GM13976 (cell line): ENCODE results near the gene KIAA1614.

Experiments
- DNase-seq: peaks from one replicate; pipeline ENCODE4 v3.0.0; 2012; ENCODE audit warnings: low spot score
- CTCF ChIP-seq: IDR thresholded peaks from 2 replicates; pipeline ENCODE4 v1.5.1; 2012; ENCODE audit warnings: borderline replicate concordance, mild to moderate bottlenecking; ENCODE audit not compliant: insufficient read depth; ENCODE audit errors: extremely low read depth, missing control alignments, control extremely low read depth
- in situ Hi-C: fragments of 300-500 bp; cut with MboI; formaldehyde crosslinking; loops from one replicate; pipeline ENCODE4 v1.12.0; 2022; ENCODE audit warnings: low sequenced_read_pairs, mixed read lengths, inconsistent platforms; ENCODE audit not compliant: unreplicated experiment

Gene KIAA1614

DNA sequence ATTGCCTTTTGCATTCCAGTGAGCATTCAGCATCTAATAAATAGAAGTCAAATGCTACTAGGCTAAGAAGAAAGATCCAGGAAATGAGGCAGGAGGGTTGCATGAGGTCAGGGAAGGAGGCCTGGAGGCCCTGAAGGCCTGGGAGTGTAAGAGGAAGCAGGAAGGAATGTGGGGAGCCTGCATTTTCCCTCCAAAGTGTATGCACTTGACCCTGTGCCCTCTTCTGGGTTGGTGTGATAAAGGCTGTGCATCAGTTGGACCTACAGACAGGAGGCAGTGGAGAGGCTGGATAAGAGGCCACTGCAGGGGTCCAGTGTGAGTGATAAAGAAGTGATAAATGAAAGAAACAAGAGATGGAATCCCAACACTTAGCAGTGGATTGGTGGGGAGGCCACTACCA is 20.4 kb downstream of the KIAA1614 start:
- no peak for TF ChIP-seq CTCF

DNA sequence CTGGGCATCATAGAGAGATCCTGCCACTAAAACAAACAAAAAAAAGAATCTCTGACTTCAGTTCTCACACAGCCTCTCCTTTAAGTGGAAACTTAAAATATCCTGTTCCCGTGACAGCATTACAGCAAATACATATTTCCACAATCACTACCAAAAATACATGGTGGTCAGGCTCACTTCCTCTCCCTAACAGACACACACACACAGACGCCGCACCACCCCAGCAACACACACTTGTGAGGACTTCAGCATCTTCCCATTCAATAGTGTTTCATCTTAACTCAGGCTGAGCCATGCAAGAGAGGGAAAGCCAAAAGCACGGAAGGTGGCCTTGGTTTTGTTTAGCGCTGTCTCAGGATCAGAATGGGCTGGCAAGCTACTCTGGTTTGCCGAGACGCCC is 21.9 kb downstream of the KIAA1614 start:
- peak; percentile 66 for DNase-seq
- in situ Hi-C loops, result no loop called here

More for the DNA sequence above, 20.4 kb downstream of the KIAA1614 start:
- in situ Hi-C loops, result no loop called here
- no peak for DNase-seq

DNA sequence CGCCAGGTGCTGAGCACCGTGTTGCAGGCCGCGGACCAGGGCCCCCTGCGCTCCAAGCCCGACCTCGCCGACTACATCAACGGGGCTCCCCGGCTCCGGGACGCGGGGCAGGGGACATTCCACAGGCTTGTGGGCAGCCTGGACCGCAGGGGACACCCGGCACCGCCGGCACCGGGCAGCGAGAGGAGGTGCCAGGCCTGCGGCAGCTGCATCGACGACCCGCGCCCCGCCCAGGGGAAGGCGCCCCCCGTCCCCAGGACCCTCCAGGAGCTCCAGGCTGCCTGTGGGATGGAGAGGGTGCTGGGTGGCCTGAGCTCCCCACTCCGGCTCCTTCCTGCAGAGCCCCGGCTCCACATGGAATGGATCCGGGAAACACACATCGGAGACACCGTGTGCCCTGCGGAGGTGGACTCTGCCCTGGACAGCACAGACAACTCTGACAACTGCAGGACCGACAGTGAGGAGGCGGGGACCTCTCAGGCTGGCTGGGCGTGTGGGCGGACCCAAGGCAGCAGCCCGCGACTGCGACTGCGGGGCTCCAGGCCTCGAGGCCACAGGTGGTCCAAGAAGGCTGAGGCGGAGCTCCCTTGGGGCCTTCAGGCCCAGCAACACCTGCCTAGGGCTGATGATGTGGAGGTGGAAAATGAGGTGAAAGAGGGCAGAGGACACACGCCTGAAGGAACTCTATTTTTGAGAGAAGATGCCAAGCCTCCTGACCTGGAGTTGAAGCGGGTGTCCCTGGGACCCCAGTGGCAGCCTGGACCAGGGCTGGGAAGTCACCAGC is 22.8 kb downstream of the KIAA1614 start:
- no peak for TF ChIP-seq CTCF
- in situ Hi-C loops, result no loop called here
- DNase-seq, result peak; percentile 84

More for the DNA sequence above, 21.9 kb downstream of the KIAA1614 start:
- TF ChIP-seq CTCF, result no peak

DNA sequence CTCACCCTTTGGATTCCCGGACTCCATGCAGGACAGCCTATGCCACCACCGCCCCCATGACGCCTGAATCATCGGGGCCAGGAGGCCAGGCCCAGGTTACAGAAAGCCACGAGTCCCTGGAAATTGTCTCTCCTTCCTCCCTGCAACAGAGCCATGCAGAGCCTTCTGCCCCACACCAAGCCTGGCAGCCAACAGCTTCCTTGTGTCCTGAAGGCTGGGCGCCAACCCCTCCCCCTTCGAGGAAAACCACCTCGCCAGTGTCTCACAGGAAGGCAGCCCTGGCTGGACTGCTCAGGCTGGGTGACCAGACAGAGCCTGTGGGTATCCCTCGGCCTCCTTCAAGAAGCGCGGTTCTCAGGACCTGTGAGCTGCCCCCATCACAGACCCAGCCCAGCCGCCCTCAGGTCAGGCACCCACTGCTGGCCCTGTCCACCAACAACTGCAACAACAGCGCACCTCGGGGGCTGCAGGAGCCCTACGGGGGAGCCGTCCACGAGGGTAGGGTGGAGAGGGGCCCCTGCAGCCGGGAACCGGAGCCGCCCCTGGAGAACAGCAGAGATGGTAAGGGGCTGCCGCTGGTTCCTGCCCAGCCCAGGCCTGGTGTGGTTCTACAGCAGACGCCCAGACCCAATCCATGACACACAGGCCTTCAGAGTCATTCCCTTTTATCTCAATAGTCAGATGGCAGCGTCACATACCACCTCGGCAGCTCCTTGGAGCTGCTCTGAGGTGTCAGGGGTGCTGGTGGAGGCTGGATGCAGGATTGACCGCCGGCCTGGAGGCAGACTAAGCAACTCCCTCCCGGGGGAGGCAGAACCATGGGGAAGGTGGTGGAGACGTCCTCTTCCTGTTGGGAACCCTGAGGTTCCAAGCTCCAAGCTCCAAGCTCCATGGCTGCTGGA is 23.7 kb downstream of the KIAA1614 start:
- TF ChIP-seq CTCF, result no peak
- in situ Hi-C loops, result no loop called here
- no peak for DNase-seq

- no peak for DNase-seq
- no peak for TF ChIP-seq CTCF
- in situ Hi-C loops, result no loop called here
These were observed 24.3 kb downstream of the KIAA1614 start for GRCh38 chr1:180937012-180937372.

GRCh38 chr1:180937624-180938225 is 25.0 kb downstream of the KIAA1614 start:
- TF ChIP-seq CTCF, result no peak
- DNase-seq, result no peak
- in situ Hi-C loops, result no loop called here
